Measurements from ENCODE around the gene ZNF560. TPM values are rescaled to one million over a fixed set of nuclear protein-coding genes. Genes with fewer than 3 reads are reported as not detected.
A peak's percentile ranks its signal among the peaks of the same experiment; 100 is the strongest.

Gene ZNF560
- total RNA-seq, 1 donor from 2014 or later: 0.68 TPM

- peak; percentile 95 for DNase-seq
These were observed 62.8 kb downstream of the ZNF560 start, which contains the start of gene ZNF266 for GRCh38 chr19:9435279-9436268. ZNF266 (minus strand) TSS chr19:9435573; CDS start chr19:9420089, 15,484 bp downstream.

GRCh38 chr19:9431475-9431874 is 66.9 kb downstream of the ZNF560 start:
- DNase-seq: peak; percentile 35

GRCh38 chr19:9430444-9430843 is 68.0 kb downstream of the ZNF560 start:
- DNase-seq: no peak

GRCh38 chr19:9427941-9428340 is 70.5 kb downstream of the ZNF560 start:
- DNase-seq: peak; percentile 7

Other genes starting within 250 kb of the ZNF560 start
- not detected in 2 replicates for gene OR7E24, start 247.7 kb downstream of the ZNF560 start, total RNA-seq
- 7.2 and 9.4 TPM in 2 replicates for gene ZNF699, start 188.8 kb downstream of the ZNF560 start, total RNA-seq
- 13.2 and 25.7 TPM in 2 replicates for gene ZNF559, start 174.4 kb downstream of the ZNF560 start, total RNA-seq
- 1.4 and 3.1 TPM in 2 replicates for gene ZNF177, start 135.6 kb downstream of the ZNF560 start, total RNA-seq
- gene ZNF266, start 63.0 kb downstream of the ZNF560 start, total RNA-seq: 10.1 and 15.5 TPM in 2 replicates
- 24.2 and 24.3 TPM in 2 replicates for gene ZNF426, start 40.0 kb upstream of the ZNF560 start, total RNA-seq
- gene ZNF121, start 85.9 kb upstream of the ZNF560 start, total RNA-seq: 36.7 and 38.8 TPM in 2 replicates
- 42.2 and 44.2 TPM in 2 replicates for gene ZNF561, start 122.6 kb upstream of the ZNF560 start, total RNA-seq
- gene ZNF562, start 176.5 kb upstream of the ZNF560 start, total RNA-seq: 33.8 and 42.7 TPM in 2 replicates

Data from dermis blood vessel endothelial cell (primary cell).